ENCODE data around the gene ACAT2. TPM values are rescaled to one million over a fixed set of nuclear protein-coding genes. Genes with fewer than 3 reads are reported as not detected.
"Not testable (repeated sequence)": the region's sequence is repeated elsewhere in the genome, so short reads cannot be mapped to it uniquely, and the experiment has no call there.

Gene ACAT2
- total RNA-seq, 2 donors from 2014 or later, result 44.3 to 53.1 TPM

GRCh38 chr6:159813781-159814180 lies 51.9 kb downstream of the ACAT2 start:
- ATAC-seq (replicated peaks in 1 of 2), result no peak
- Mint-ChIP-seq H3K36me3 (ENCODE audit: insufficient read depth in 2 of 2) (no peaks in the 10 kb centered on the region), H3K9me3 (no peaks in the 10 kb centered on the region), H3K27me3 (ENCODE audit: low read depth) (no peaks in the 10 kb centered on the region), H3K4me3 (no peak overlapping the region), H3K27ac (no peak overlapping the region), H3K4me1 (ENCODE audit: low read depth) (no peaks in the 10 kb centered on the region)
- DNase-seq, result no peak

GRCh38 chr6:159815410-159815809 lies 53.6 kb downstream of the ACAT2 start:
- no peaks in the 10 kb centered on the region for H3K27me3 Mint-ChIP-seq (ENCODE audit: low read depth)
- no peak for ATAC-seq (replicated peaks in 1 of 2)
- H3K27ac Mint-ChIP-seq, result no peak overlapping the region
- peaks cover 10% of the 10 kb centered on the region for H3K4me1 Mint-ChIP-seq (ENCODE audit: low read depth)
- H3K9me3 Mint-ChIP-seq, result no peaks in the 10 kb centered on the region
- H3K36me3 Mint-ChIP-seq (ENCODE audit: insufficient read depth in 2 of 2), result no peaks in the 10 kb centered on the region
- no peak for DNase-seq
- no peak overlapping the region for H3K4me3 Mint-ChIP-seq

DNA sequence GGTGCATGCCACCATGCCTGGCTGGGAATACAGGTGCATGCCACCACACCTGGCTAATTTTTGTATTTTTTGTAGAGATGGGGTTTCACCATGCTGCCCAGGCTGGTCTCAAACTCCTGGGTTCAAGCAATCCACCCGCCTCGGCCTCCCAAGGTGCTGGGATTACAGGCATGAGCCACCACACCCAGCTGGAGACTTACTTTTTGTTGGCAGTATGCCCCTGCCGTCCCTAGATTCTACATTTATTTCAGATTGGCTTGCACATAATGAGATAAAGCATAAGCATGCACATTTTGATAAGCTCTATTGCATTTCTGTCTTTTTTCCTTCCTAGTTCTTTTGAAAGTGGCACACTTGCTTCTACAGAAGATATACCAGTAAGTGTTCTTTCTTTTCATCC lies 54.9 kb downstream of the ACAT2 start:
- H3K4me3 Mint-ChIP-seq; H3K36me3 Mint-ChIP-seq (ENCODE audit: insufficient read depth in 2 of 2); H3K27ac Mint-ChIP-seq; H3K27me3 Mint-ChIP-seq (ENCODE audit: low read depth); ATAC-seq (replicated peaks in 1 of 2); H3K9me3 Mint-ChIP-seq; DNase-seq: not testable (repeated sequence)
- H3K4me1 Mint-ChIP-seq (ENCODE audit: low read depth), result peaks cover 10% of the 10 kb centered on the region

DNA sequence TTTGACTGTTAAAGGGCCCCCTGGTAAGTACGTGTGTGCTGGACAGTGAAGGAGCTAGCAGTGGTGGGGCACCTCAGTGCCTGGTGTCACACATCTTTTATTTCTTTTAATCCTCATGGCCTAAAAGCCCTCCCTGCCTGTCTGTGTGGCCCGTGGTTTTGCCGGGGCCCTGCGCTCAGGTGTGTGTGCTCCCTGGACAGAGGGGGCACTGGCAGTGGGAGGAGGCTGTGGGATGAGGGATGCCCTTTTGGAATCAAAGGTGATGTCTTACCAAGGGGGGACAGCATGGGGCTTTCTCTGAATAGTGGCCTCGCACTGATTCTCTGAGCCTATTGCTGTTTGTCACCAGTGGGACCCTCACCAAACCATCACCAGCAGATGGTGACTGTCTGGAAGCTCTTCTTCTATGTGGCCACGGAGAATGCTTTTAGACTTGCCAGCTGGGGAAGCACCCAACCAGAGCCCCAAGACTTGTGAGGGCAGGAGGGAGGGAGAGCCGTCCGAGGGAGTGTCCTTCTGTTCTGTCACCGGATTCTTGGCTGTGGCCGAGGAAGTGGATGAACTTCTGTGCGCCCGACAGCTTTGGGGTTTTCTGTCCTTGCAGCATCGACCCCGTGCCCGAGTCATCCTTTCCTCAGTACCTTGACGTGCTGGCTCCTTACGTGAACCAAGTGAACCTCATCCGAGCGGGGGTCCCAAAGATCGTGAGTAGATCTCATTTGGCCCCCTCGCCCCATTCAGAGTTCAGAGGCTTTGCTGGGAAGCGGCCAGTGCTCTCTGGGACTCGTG lies 56.3 kb downstream of the ACAT2 start:
- Mint-ChIP-seq H3K27me3 (ENCODE audit: low read depth) (no peaks in the 10 kb centered on the region), H3K4me1 (ENCODE audit: low read depth) (peaks cover 10% of the 10 kb centered on the region), H3K27ac (no peak overlapping the region), H3K36me3 (ENCODE audit: insufficient read depth in 2 of 2) (no peaks in the 10 kb centered on the region), H3K4me3 (no peak overlapping the region), H3K9me3 (no peaks in the 10 kb centered on the region)
- DNase-seq, result no peak
- no peak for ATAC-seq (replicated peaks in 1 of 2)

DNA sequence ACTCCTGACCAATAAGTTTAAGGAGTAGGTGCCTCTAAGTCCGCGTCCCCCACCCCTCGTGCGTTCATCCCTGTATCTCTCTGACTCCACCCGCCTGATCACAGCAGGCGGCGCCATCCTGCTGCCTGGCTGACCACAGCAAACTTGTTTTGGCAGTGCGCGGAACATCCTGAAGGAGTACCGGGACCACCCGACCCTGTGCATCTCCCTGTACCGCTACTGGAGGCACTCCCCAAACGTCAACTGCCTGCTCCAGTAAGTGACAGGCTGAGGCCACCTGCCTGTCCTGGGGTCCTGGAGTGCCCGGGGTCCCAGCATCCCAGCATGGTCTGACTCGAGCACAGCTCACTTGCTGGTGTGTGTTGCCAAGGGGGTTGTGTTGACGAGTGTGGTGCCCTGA lies 57.3 kb downstream of the ACAT2 start:
- H3K4me3 Mint-ChIP-seq, result peak overlapping the region; percentile 72 to 77
- DNase-seq, result no peak
- H3K27ac Mint-ChIP-seq, result peak overlapping the region; percentile 51
- no peaks in the 10 kb centered on the region for H3K36me3 Mint-ChIP-seq (ENCODE audit: insufficient read depth in 2 of 2)
- H3K4me1 Mint-ChIP-seq (ENCODE audit: low read depth), result peaks cover 10% of the 10 kb centered on the region
- H3K27me3 Mint-ChIP-seq (ENCODE audit: low read depth), result no peaks in the 10 kb centered on the region
- no peaks in the 10 kb centered on the region for H3K9me3 Mint-ChIP-seq
- no peak for ATAC-seq (replicated peaks in 1 of 2)

DNA sequence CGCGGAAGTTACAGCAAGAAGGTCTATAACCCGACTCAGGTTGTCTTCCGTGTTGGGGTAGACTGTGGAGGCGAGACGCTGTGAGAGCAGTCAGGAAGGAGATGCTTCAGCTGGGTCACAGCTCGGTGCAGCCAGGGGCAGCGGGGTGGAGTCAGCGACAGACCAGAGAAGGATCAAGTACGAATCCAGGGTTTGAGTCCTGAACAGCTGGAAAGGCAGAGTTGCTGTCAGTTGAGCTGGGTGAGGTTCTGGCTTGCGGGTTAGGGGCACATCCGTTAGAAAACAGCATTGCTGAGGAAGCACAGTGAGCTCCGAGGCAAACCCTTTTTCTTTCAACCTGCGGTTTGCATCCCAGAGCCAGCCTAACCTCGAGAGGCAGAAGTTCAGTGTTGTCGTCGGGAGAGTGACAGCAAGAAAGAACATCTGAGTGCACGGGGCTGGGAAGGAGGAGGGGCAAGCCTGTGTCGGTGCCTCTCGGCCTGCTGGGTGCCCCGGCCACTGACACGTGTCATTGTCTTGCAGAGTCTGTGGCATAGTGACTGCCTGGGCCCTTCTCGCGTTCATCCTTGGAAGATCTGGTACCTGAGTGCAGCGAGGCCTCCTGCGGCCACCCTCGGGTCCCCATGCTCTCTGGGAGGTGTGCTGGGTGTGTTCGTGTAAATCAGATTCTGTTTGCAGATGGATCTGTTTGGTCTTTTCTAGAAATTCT lies 58.2 kb downstream of the ACAT2 start:
- DNase-seq, result peak; percentile 27 to 31
- H3K4me3 Mint-ChIP-seq, result peak overlapping the region; percentile 72 to 77
- H3K36me3 Mint-ChIP-seq (ENCODE audit: insufficient read depth in 2 of 2), result no peaks in the 10 kb centered on the region
- peak; percentile 79 to 86 for ATAC-seq (replicated peaks in 1 of 2)
- H3K4me1 Mint-ChIP-seq (ENCODE audit: low read depth), result peaks cover 10% of the 10 kb centered on the region
- H3K27ac Mint-ChIP-seq, result peak overlapping the region; percentile 5
- no peaks in the 10 kb centered on the region for H3K9me3 Mint-ChIP-seq
- no peaks in the 10 kb centered on the region for H3K27me3 Mint-ChIP-seq (ENCODE audit: low read depth)

DNA sequence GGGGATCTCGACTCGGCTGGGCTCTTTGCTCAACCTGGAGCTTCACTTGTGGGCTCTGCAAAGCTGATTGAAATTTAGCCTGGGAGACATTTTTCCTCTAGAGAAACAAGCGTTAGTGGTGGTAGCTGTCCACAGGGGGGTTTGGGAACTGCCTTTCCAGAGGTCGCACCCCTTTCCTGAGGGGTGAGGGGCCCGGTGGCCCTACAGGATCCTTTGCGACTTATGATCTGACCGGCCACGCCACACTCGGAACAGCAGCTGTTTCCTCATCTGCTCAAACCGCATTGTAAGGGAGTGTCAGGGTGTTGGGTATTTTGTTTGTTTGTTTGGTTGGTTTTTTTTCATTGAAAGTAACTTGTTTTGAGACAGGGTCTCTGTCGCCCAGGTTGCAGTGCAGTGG lies 59.3 kb downstream of the ACAT2 start:
- Mint-ChIP-seq H3K27ac (no peak overlapping the region), H3K9me3 (no peaks in the 10 kb centered on the region), H3K4me3 (no peak overlapping the region), H3K36me3 (ENCODE audit: insufficient read depth in 2 of 2) (no peaks in the 10 kb centered on the region), H3K27me3 (ENCODE audit: low read depth) (no peaks in the 10 kb centered on the region), H3K4me1 (ENCODE audit: low read depth) (peaks cover 10% of the 10 kb centered on the region)
- DNase-seq (no peak), ATAC-seq (replicated peaks in 1 of 2) (no peak)

DNA sequence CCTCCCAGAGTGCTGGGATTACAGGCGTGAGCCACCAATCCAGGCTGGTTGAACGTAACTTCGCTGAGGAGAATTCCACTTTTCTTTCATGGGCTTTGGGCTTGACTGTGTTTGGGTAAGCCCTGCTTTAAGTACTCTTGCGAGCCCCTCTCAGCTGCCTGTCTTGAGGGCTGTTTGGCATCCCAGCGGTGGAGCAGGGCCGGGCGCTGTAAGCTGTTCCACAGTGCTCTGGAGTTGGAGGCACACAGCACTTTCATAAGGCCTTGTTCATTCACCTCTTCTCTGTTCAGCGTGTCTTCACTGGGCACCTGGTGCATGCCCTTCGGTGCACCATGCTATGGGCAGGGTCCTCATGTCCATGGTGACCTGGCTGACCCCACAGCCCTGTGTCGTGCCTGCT lies 59.9 kb downstream of the ACAT2 start:
- no peaks in the 10 kb centered on the region for H3K36me3 Mint-ChIP-seq (ENCODE audit: insufficient read depth in 2 of 2)
- no peaks in the 10 kb centered on the region for H3K9me3 Mint-ChIP-seq
- no peaks in the 10 kb centered on the region for H3K27me3 Mint-ChIP-seq (ENCODE audit: low read depth)
- H3K27ac Mint-ChIP-seq, result no peak overlapping the region
- ATAC-seq (replicated peaks in 1 of 2), result no peak
- no peak overlapping the region for H3K4me3 Mint-ChIP-seq
- peaks cover 10% of the 10 kb centered on the region for H3K4me1 Mint-ChIP-seq (ENCODE audit: low read depth)
- DNase-seq, result no peak

GRCh38 chr6:159823953-159824352 lies 62.1 kb downstream of the ACAT2 start:
- ATAC-seq (replicated peaks in 1 of 2), result no peak

DNA sequence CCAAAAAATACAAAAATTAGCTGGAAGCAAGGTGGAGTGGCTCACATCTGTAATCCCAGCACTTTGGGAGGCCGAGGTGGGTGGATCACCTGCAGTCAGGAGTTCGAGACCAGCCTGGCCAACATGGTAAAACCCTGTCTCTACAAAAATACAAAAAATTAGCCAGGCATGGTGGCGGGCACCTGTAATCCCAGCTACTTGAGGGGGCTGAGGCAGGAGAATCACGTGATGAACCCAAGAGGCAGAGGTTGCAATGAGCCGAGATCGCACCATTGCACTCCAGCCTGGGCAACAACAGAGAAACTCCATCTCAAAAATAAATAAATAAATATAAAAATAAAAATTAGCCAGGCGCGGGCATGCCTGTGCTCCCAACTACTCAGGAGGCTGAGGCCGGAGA lies 62.8 kb downstream of the ACAT2 start:
- H3K9me3 Mint-ChIP-seq; H3K27me3 Mint-ChIP-seq (ENCODE audit: low read depth); H3K36me3 Mint-ChIP-seq (ENCODE audit: insufficient read depth in 2 of 2); DNase-seq; H3K4me1 Mint-ChIP-seq (ENCODE audit: low read depth); H3K27ac Mint-ChIP-seq; ATAC-seq (replicated peaks in 1 of 2); H3K4me3 Mint-ChIP-seq: not testable (repeated sequence)

More at GRCh38 chr6:159823953-159824352, 62.1 kb downstream of the ACAT2 start:
- Mint-ChIP-seq H3K27me3 (ENCODE audit: low read depth) (no peaks in the 10 kb centered on the region), H3K4me3 (no peak overlapping the region), H3K4me1 (ENCODE audit: low read depth) (peaks cover 10% of the 10 kb centered on the region), H3K27ac (no peak overlapping the region), H3K9me3 (no peaks in the 10 kb centered on the region), H3K36me3 (ENCODE audit: insufficient read depth in 2 of 2) (no peaks in the 10 kb centered on the region)
- no peak for DNase-seq

DNA sequence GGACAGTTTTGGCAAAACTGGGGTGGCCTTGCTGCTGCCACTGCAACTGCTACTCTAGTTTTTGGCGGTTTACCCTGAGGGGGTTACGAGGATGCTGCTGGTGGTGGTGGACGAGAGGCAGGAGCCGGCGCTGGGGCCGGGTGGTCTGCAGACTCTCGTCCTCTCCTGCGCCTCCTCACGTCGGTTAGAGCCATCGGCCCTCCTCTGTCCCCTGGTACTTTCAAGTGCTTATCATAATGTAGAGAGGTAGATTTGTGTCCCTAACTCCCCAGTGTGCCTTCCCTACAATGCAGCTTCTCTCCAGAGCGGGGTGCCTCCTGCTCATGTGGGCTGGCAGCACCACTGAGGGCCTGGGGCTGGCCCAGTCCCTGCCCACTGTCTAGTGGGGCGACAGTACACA lies 64.2 kb downstream of the ACAT2 start:
- Mint-ChIP-seq H3K27ac (no peak overlapping the region), H3K4me3 (no peak overlapping the region), H3K4me1 (ENCODE audit: low read depth) (peaks cover 5% of the 10 kb centered on the region), H3K27me3 (ENCODE audit: low read depth) (no peaks in the 10 kb centered on the region), H3K36me3 (ENCODE audit: insufficient read depth in 2 of 2) (no peaks in the 10 kb centered on the region), H3K9me3 (no peaks in the 10 kb centered on the region)
- ATAC-seq (replicated peaks in 1 of 2) (no peak), DNase-seq (no peak)

DNA sequence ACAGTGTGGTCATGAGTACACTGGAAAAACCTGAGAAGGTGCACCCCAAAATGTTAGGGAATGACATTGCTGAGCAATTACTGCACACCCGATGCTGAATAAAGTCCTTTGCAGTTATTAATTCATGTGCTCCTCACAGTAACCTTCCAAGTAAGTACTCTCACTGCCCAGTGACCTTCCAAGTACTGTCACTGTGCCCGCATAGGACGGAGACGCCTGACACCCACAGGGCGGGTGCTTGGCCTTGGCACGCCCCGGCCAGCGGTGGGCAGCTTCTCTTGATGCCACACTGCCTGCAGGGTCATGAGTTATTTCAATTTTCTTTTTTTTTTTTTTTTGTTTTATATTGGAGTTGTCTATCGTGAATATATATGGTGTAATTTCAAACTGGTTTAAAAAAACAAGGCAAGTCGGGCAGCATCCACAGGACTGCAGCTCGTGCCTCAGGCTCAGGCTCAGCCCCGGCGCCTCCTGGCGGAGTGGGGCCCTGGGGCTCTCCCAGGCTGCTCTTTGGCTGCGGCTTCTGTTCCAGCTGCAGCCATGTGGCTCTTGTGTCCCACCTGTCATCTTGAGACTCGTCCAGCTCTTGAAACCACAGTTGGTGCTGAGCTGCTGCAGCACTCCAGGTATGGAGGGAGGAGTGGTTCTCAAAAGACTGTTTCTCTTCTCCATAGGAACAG lies 65.3 kb downstream of the ACAT2 start:
- Mint-ChIP-seq H3K27me3 (ENCODE audit: low read depth) (no peaks in the 10 kb centered on the region), H3K4me3 (no peak overlapping the region), H3K36me3 (ENCODE audit: insufficient read depth in 2 of 2) (no peaks in the 10 kb centered on the region), H3K4me1 (ENCODE audit: low read depth) (peaks cover 5% of the 10 kb centered on the region), H3K27ac (no peak overlapping the region), H3K9me3 (no peaks in the 10 kb centered on the region)
- ATAC-seq (replicated peaks in 1 of 2) (no peak), DNase-seq (no peak)

DNA sequence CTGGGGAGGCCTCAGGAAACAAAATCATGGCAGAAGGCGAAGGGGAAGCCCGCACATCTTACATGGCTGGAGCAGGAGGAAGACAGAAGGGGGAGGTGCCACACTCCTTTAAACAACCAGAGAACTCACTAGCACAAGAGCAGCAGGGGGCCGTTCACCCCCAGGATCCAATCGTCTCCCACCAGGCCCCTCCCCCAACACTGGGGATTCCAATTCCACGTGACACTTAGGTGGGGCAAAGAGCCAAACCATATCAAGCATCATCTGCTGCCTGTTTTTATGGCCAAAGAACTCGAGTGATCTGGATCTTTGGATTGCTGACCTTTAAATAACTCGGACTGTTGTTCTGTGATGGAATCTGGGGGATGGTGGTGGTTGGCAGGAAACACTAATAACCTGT lies 66.2 kb downstream of the ACAT2 start:
- Mint-ChIP-seq H3K9me3 (no peaks in the 10 kb centered on the region), H3K4me3 (no peak overlapping the region), H3K27me3 (ENCODE audit: low read depth) (no peaks in the 10 kb centered on the region), H3K36me3 (ENCODE audit: insufficient read depth in 2 of 2) (no peaks in the 10 kb centered on the region), H3K27ac (no peak overlapping the region), H3K4me1 (ENCODE audit: low read depth) (peaks cover 5% of the 10 kb centered on the region)
- DNase-seq (no peak), ATAC-seq (replicated peaks in 1 of 2) (no peak)
